Testis (tissue), 3 donors: ENCODE results near the gene DDX24. TPM values are rescaled to one million over a fixed set of nuclear protein-coding genes. Genes with fewer than 3 reads are reported as not detected.
A peak's percentile ranks its signal among the peaks of the same experiment; 100 is the strongest.

Experiments
- DNase-seq: peaks from one replicate; pipeline ENCODE4 v3.0.0-alpha.2; 2019
- H3K27ac ChIP-seq, 2 donors: fragments of 200-600 bp; sonication (generic); one replicate each; pipeline ENCODE4 v1.5.1; 2019
- H3K27me3 ChIP-seq: fragments of 200-600 bp; sonication (generic); one replicate; pipeline ENCODE4 v1.5.1; 2019
- H3K36me3 ChIP-seq: fragments of 200-600 bp; sonication (generic); one replicate; pipeline ENCODE4 v1.5.1; 2017; ENCODE audit warnings: low read depth; ENCODE audit errors: missing control alignments
- H3K4me1 ChIP-seq: fragments of 200-600 bp; sonication (generic); one replicate; pipeline ENCODE4 v1.5.1; 2019
- H3K4me3 ChIP-seq, 2 donors: fragments of 200-600 bp; sonication (generic); one replicate each; pipeline ENCODE4 v1.5.1; 2017 to 2019
- H3K9me3 ChIP-seq: fragments of 200-600 bp; sonication (generic); one replicate; pipeline ENCODE4 v1.5.1; 2017
- CTCF ChIP-seq, 3 experiments: fragments of 450-650 bp in 2 of 3; fragments of 200-600 bp in 1 of 3; sonication (generic) in 1 of 3; IDR thresholded peaks; one replicate each; pipeline ENCODE4 v1.5.1; 2016 to 2019; ENCODE audit warnings: antibody characterized with exemption in 3 of 3, mild to moderate bottlenecking in 2 of 3, moderate library complexity in 1 of 3
- POLR2A ChIP-seq: fragments of 450-650 bp; IDR thresholded peaks from one replicate; pipeline ENCODE4 v1.6.1; 2017; ENCODE audit warnings: antibody characterized with exemption, mild to moderate bottlenecking, moderate library complexity
- WGBS, 2 donors: methylation state at CpG; one replicate each; pipeline ENCODE4 v1.1.5; 2018; 5-methylcytosine and 5-hydroxymethylcytosine counted together
- intact Hi-C: fragments of 100-400 bp; cut with DNase I; formaldehyde crosslinking; loops from one replicate; pipeline ENCODE4 v1.15.1; 2023; ENCODE audit warnings: low total_unique reads
- polyA plus RNA-seq: library from polyadenylated mRNA; stranded (reverse); fragments of 350-450 nt; fragmentation: Illumina TruSeq; extraction: RNeasy Lipid Tissue Mini Kit (QIAGEN cat#74804); gene quantifications from one replicate; pipeline ENCODE4 v1.2.3, GENCODE V29; 2014; ENCODE audit warnings: low read depth, low replicate concordance; ENCODE audit not compliant: insufficient read depth
- total RNA-seq, 2 donors: library from RNA; depleted of rRNA; stranded (reverse); fragments of >200 nt; gene quantifications; one replicate each; pipeline ENCODE4 v1.2.3, GENCODE V29; 2016

Gene DDX24
- total and polyA plus RNA-seq, 3 donors from 2014 or later, result 378 to 485 (median 431) TPM

GRCh38 chr14:94104731-94105130, 23.7 kb upstream of the DDX24 start:
- Histone ChIP-seq H3K9me3 (no peaks in the 10 kb centered on the region), H3K27me3 (no peaks in the 10 kb centered on the region), H3K4me1 (peaks cover 29% of the 10 kb centered on the region), H3K27ac (peak overlapping the region in 1 of 2 donors; percentile 60), H3K36me3 (no peaks in the 10 kb centered on the region), H3K4me3 (no peak overlapping the region)
- intact Hi-C loops, result no loop called here
- DNase-seq, result peak; percentile 86
- 36 to 61% methylated on average over 10 of the region's 10 CpGs for WGBS, 2 donors
- TF ChIP-seq CTCF (IDR thresholded peaks at IDR 0.05) (no peak), POLR2A (no peak)

- no peaks in the 10 kb centered on the region for H3K36me3 ChIP-seq
- WGBS, 2 donors, result 50 to 52% methylated on average over 6 to 7 of the region's 7 CpGs
- intact Hi-C loops, result no loop called here
- TF ChIP-seq CTCF (IDR thresholded peaks at IDR 0.05), result no peak
- TF ChIP-seq POLR2A, result no peak
- DNase-seq, result peak; percentile 33
- peaks cover 20% of the 10 kb centered on the region for H3K4me1 ChIP-seq
- no peaks in the 10 kb centered on the region for H3K27me3 ChIP-seq
- H3K4me3 ChIP-seq, result no peak overlapping the region
- no peak overlapping the region for H3K27ac ChIP-seq
- no peaks in the 10 kb centered on the region for H3K9me3 ChIP-seq
Observed at GRCh38 chr14:94103554-94104150, 22.6 kb upstream of the DDX24 start.

GRCh38 chr14:94102768-94103482, 21.9 kb upstream of the DDX24 start:
- WGBS, 2 donors, result 79 to 88% methylated on average over 8 of the region's 8 CpGs
- no peaks in the 10 kb centered on the region for H3K9me3 ChIP-seq
- intact Hi-C loops, result no loop called here
- peaks cover 20% of the 10 kb centered on the region for H3K4me1 ChIP-seq
- H3K36me3 ChIP-seq, result no peaks in the 10 kb centered on the region
- H3K27me3 ChIP-seq, result no peaks in the 10 kb centered on the region
- H3K4me3 ChIP-seq, result no peak overlapping the region
- TF ChIP-seq POLR2A (no peak), CTCF (IDR thresholded peaks at IDR 0.05) (no peak)
- H3K27ac ChIP-seq, result no peak overlapping the region
- no peak for DNase-seq

GRCh38 chr14:94101748-94102147, 20.7 kb upstream of the DDX24 start:
- WGBS, 2 donors, result 80 to 91% methylated on average over 1 to 10 of the region's 10 CpGs
- no peak overlapping the region for H3K27ac ChIP-seq
- no peak for DNase-seq
- no peak overlapping the region for H3K4me3 ChIP-seq
- no peak for TF ChIP-seq CTCF (IDR thresholded peaks at IDR 0.05)
- TF ChIP-seq POLR2A, result no peak
- H3K9me3 ChIP-seq, result no peaks in the 10 kb centered on the region
- intact Hi-C loops, result no loop called here
- H3K36me3 ChIP-seq, result no peaks in the 10 kb centered on the region
- peaks cover 20% of the 10 kb centered on the region for H3K4me1 ChIP-seq
- H3K27me3 ChIP-seq, result no peaks in the 10 kb centered on the region

- 67 to 78% methylated on average over 4 of the region's 4 CpGs for WGBS, 2 donors
- Histone ChIP-seq H3K27ac (no peak overlapping the region), H3K27me3 (no peaks in the 10 kb centered on the region), H3K9me3 (no peaks in the 10 kb centered on the region), H3K4me1 (peaks cover 20% of the 10 kb centered on the region), H3K36me3 (no peaks in the 10 kb centered on the region), H3K4me3 (no peak overlapping the region)
- intact Hi-C loops, result no loop called here
- TF ChIP-seq CTCF (IDR thresholded peaks at IDR 0.05), result no peak
- TF ChIP-seq POLR2A, result no peak
- no peak for DNase-seq
Observed at GRCh38 chr14:94100847-94101246, 19.8 kb upstream of the DDX24 start.
